Activated CD4-positive, alpha-beta T cell treated with anti-CD3 and anti-CD28 coated beads, Interleukin-2, amount 10 ng/mL, durations not matched to agents 24 days and 14 days (primary cell): ENCODE data around the gene PLEKHS1. TPM values are rescaled to one million over a fixed set of nuclear protein-coding genes. Genes with fewer than 3 reads are reported as not detected.
"Not testable (repeated sequence)": the region's sequence is repeated elsewhere in the genome, so short reads cannot be mapped to it uniquely, and the experiment has no call there.

ENCODE experiments used
- DNase-seq: peaks from one replicate; pipeline ENCODE4 v3.0.0; 2022
- H3K27ac Mint-ChIP-seq: one replicate; pipeline ENCODE4 v1.8.0; 2022; ENCODE audit warnings: mild to moderate bottlenecking, mixed read lengths
- H3K27me3 Mint-ChIP-seq: one replicate; pipeline ENCODE4 v1.8.0; 2022; ENCODE audit warnings: mixed read lengths
- H3K36me3 Mint-ChIP-seq: one replicate; pipeline ENCODE4 v1.8.0; 2022; ENCODE audit warnings: low read depth, mild to moderate bottlenecking, mixed read lengths
- H3K4me1 Mint-ChIP-seq: one replicate; pipeline ENCODE4 v1.8.0; 2021; ENCODE audit warnings: mixed read lengths
- H3K4me3 Mint-ChIP-seq: one replicate; pipeline ENCODE4 v1.8.0; 2022; ENCODE audit warnings: mild to moderate bottlenecking, moderate library complexity, mixed read lengths
- H3K9me3 Mint-ChIP-seq: one replicate; pipeline ENCODE4 v1.8.0; 2021; ENCODE audit warnings: mixed read lengths
- intact Hi-C: fragments of 100-400 bp; cut with micrococcal nuclease; formaldehyde crosslinking; loops from one replicate; pipeline ENCODE4 v1.15.1; 2023
- total RNA-seq: library from RNA; stranded (reverse); gene quantifications from 2 replicates; pipeline ENCODE4 v1.2.3, GENCODE V29; 2022

The PLEKHS1 gene
- total RNA-seq, 1 donor from 2014 or later: not detected

- peaks cover 2% of the 10 kb centered on the region for H3K27me3 Mint-ChIP-seq
- H3K27ac Mint-ChIP-seq: no peak overlapping the region
- no peaks in the 10 kb centered on the region for H3K4me1 Mint-ChIP-seq
- no peak overlapping the region for H3K4me3 Mint-ChIP-seq
- H3K36me3 Mint-ChIP-seq: no peaks in the 10 kb centered on the region
- no peak for DNase-seq
- H3K9me3 Mint-ChIP-seq: no peaks in the 10 kb centered on the region
- intact Hi-C loops: no loop called here
Measured at GRCh38 chr10:113782986-113783704, 31.7 kb downstream of the PLEKHS1 start.

DNA sequence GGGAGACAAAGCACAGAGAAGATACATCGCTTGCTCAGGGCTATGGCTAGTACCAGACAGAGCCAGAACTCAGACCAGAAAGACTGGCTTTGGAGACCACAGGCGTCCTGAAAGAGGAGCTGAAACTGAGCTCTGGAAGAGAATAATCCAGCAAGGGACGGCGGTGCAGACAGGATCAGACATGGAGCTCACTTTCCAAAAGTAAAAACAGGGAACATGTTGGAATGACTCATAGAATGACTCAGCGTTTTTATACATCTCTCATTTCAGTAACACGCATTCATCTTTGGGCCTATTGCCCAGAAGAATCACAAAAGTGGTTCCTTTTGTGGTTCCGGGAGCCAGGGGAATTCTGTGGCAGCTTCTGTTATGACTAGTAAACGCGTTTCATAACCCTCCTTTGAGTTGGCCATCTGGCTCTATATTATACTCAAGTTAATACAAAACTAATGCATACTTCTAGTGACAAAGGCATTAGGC lies 37.2 kb downstream of the PLEKHS1 start:
- Mint-ChIP-seq H3K36me3 (no peaks in the 10 kb centered on the region), H3K27me3 (peaks cover 18% of the 10 kb centered on the region), H3K4me3 (no peak overlapping the region), H3K4me1 (no peaks in the 10 kb centered on the region), H3K27ac (no peak overlapping the region), H3K9me3 (no peaks in the 10 kb centered on the region)
- no peak for DNase-seq
- intact Hi-C loops: no loop called here

DNA sequence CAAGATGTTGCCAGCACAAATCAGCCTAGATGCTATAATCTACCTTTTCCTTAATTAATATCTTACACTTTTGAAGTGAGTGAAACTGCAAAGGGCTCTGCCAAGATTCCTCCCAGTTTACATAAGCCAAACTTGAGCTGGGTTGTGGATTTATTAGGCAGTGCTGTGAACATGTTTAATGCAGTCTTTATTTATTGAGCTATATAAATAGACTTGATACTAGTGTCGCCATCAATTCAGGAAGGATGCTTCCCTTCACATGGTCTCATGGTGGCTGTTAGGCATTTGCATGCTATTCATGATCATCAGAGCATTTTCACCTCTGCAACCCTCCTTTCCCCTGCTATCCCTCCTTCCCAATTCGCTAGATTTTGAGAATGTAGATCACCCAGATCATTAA lies 40.2 kb downstream of the PLEKHS1 start:
- intact Hi-C loops: no loop called here
- no peak overlapping the region for H3K4me3 Mint-ChIP-seq
- no peaks in the 10 kb centered on the region for H3K36me3 Mint-ChIP-seq
- H3K4me1 Mint-ChIP-seq: no peaks in the 10 kb centered on the region
- H3K27ac Mint-ChIP-seq: no peak overlapping the region
- H3K27me3 Mint-ChIP-seq: peaks cover 36% of the 10 kb centered on the region
- no peaks in the 10 kb centered on the region for H3K9me3 Mint-ChIP-seq
- DNase-seq: no peak

- intact Hi-C loops: no loop called here
- H3K36me3 Mint-ChIP-seq: no peaks in the 10 kb centered on the region
- H3K27me3 Mint-ChIP-seq: peaks cover 51% of the 10 kb centered on the region
- no peak overlapping the region for H3K4me3 Mint-ChIP-seq
- peaks cover 2% of the 10 kb centered on the region for H3K4me1 Mint-ChIP-seq
- no peak overlapping the region for H3K27ac Mint-ChIP-seq
- no peaks in the 10 kb centered on the region for H3K9me3 Mint-ChIP-seq
- DNase-seq: no peak
Measured at GRCh38 chr10:113801569-113801968, 50.1 kb downstream of the PLEKHS1 start.

- Mint-ChIP-seq H3K36me3 (no peaks in the 10 kb centered on the region), H3K4me3 (no peak overlapping the region), H3K9me3 (no peaks in the 10 kb centered on the region), H3K27ac (no peak overlapping the region), H3K27me3 (peaks cover 44% of the 10 kb centered on the region), H3K4me1 (peaks cover 2% of the 10 kb centered on the region)
- DNase-seq: no peak
- intact Hi-C loops: no loop called here
Measured at GRCh38 chr10:113802997-113803396, 51.5 kb downstream of the PLEKHS1 start.

GRCh38 chr10:113806503-113806902 lies 55.0 kb downstream of the PLEKHS1 start:
- intact Hi-C loops: no loop called here
- DNase-seq: no peak
- peaks cover 47% of the 10 kb centered on the region for H3K27me3 Mint-ChIP-seq
- no peak overlapping the region for H3K4me3 Mint-ChIP-seq
- no peaks in the 10 kb centered on the region for H3K4me1 Mint-ChIP-seq
- H3K27ac Mint-ChIP-seq: no peak overlapping the region
- no peaks in the 10 kb centered on the region for H3K9me3 Mint-ChIP-seq
- H3K36me3 Mint-ChIP-seq: no peaks in the 10 kb centered on the region

DNA sequence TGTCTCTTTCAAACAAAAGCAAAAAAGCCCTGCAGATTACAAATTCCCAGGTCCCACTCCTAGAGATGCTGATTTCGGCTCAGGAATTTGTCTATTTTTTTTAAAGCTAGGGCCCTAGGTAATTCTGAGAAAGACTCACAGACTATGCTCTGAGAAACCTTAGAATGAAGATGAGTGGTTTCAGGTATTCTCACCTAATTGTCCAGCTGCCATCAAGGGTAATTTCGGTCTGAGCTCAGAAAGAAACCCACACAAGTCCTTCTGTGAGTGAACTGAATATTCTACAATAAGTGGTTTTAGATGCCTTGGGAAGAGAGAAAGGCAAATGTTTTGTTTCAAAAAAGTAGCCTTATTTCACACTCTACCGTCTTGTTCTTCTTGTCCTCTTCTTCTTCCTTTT lies 56.7 kb downstream of the PLEKHS1 start:
- intact Hi-C loops: no loop called here
- H3K4me1 Mint-ChIP-seq: no peaks in the 10 kb centered on the region
- DNase-seq: no peak
- peaks cover 53% of the 10 kb centered on the region for H3K27me3 Mint-ChIP-seq
- no peaks in the 10 kb centered on the region for H3K36me3 Mint-ChIP-seq
- H3K4me3 Mint-ChIP-seq: no peak overlapping the region
- no peak overlapping the region for H3K27ac Mint-ChIP-seq
- H3K9me3 Mint-ChIP-seq: peaks cover 5% of the 10 kb centered on the region

DNA sequence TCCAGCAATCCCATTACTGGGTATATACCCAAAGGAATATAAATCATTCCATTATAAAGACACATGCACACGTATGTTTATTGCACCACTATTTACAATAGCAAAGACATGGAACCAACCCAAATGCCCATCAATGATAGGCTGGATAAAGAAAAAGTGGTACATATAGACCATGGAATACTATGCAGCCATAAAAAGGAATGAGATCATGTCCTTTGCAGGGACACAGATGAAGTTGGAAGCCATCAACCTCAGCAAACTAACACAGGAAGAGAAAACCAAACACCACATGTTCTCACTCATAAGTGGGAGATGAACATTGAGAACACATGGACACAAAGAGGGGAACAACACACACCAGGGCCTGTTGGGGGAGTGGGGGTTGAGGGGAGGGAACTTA lies 63.2 kb downstream of the PLEKHS1 start:
- peaks cover 45% of the 10 kb centered on the region for H3K27me3 Mint-ChIP-seq
- intact Hi-C loops, H3K9me3 Mint-ChIP-seq, H3K36me3 Mint-ChIP-seq, H3K27ac Mint-ChIP-seq, H3K4me3 Mint-ChIP-seq, H3K4me1 Mint-ChIP-seq: not testable (repeated sequence)
- DNase-seq: peak; percentile 25

- Mint-ChIP-seq H3K4me3 (no peak overlapping the region), H3K9me3 (no peaks in the 10 kb centered on the region)
Measured at GRCh38 chr10:113819989-113820388, 68.5 kb downstream of the PLEKHS1 start.

DNA sequence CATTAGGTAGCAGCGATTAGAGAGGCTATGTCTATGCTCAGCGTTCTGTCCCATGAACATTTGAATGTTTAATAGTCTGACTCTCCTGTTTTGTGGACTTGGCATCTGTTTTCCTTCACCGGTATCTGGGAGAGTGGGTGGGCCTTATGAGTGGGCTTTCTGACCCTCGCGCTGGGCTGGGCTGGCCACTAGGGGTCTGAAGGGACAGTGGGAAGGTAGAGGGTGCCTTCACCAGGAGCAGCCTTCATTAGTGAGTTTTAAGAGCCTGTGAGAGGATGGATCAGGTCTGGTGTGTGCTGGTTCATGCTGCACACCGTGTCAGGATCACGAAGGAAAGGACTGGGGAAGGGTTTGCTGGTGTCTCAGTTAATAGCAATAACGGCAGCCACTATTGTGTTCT lies 69.0 kb downstream of the PLEKHS1 start:
- peaks cover 20% of the 10 kb centered on the region for H3K27me3 Mint-ChIP-seq
- no peak overlapping the region for H3K27ac Mint-ChIP-seq
- H3K36me3 Mint-ChIP-seq: no peaks in the 10 kb centered on the region
- H3K4me3 Mint-ChIP-seq: no peak overlapping the region
- H3K4me1 Mint-ChIP-seq: no peaks in the 10 kb centered on the region
- no peak for DNase-seq
- H3K9me3 Mint-ChIP-seq: no peaks in the 10 kb centered on the region
- intact Hi-C loops: no loop called here

More at GRCh38 chr10:113819989-113820388, 68.5 kb downstream of the PLEKHS1 start:
- intact Hi-C loops: no loop called here
- Mint-ChIP-seq H3K36me3 (no peaks in the 10 kb centered on the region), H3K27me3 (peaks cover 20% of the 10 kb centered on the region), H3K4me1 (no peaks in the 10 kb centered on the region), H3K27ac (no peak overlapping the region)
- DNase-seq: no peak

- peaks cover 19% of the 10 kb centered on the region for H3K27me3 Mint-ChIP-seq
- H3K27ac Mint-ChIP-seq, H3K9me3 Mint-ChIP-seq, H3K4me1 Mint-ChIP-seq, H3K36me3 Mint-ChIP-seq, intact Hi-C loops, H3K4me3 Mint-ChIP-seq, DNase-seq: not testable (repeated sequence)
Measured at GRCh38 chr10:113821306-113821705, 69.8 kb downstream of the PLEKHS1 start.

DNA sequence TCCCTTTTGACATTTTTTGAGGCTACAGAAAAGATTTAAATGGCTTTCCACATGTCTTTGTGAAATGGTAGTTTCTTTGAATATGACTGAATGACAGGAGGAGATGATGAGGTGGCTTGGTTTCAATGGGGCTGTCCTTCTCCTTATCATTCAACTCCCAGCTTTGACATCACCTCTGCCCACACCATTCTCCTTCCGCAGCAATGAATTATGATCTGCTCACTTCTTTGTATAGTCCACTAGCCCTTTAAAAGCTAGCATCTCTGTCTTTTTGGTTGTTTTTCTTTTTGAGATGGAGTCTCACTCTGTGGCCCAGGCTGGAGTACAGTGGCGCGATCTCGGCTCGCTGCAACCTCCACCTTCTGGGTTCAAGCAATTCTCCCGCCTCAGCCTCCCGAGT lies 70.7 kb downstream of the PLEKHS1 start:
- H3K4me1 Mint-ChIP-seq: no peaks in the 10 kb centered on the region
- H3K27ac Mint-ChIP-seq: no peak overlapping the region
- DNase-seq: no peak
- no peak overlapping the region for H3K4me3 Mint-ChIP-seq
- no peaks in the 10 kb centered on the region for H3K36me3 Mint-ChIP-seq
- peaks cover 22% of the 10 kb centered on the region for H3K27me3 Mint-ChIP-seq
- H3K9me3 Mint-ChIP-seq: no peaks in the 10 kb centered on the region
- intact Hi-C loops: no loop called here

GRCh38 chr10:113823389-113823788 lies 71.9 kb downstream of the PLEKHS1 start:
- no peak overlapping the region for H3K27ac Mint-ChIP-seq
- peaks cover 20% of the 10 kb centered on the region for H3K27me3 Mint-ChIP-seq
- H3K36me3 Mint-ChIP-seq: no peaks in the 10 kb centered on the region
- no peak for DNase-seq
- H3K4me3 Mint-ChIP-seq: no peak overlapping the region
- H3K4me1 Mint-ChIP-seq: no peaks in the 10 kb centered on the region
- no peaks in the 10 kb centered on the region for H3K9me3 Mint-ChIP-seq
- intact Hi-C loops: no loop called here

GRCh38 chr10:113825791-113826190 lies 74.3 kb downstream of the PLEKHS1 start:
- no peak overlapping the region for H3K27ac Mint-ChIP-seq
- no peak for DNase-seq
- H3K4me1 Mint-ChIP-seq: no peaks in the 10 kb centered on the region
- intact Hi-C loops: no loop called here
- H3K27me3 Mint-ChIP-seq: peaks cover 25% of the 10 kb centered on the region
- no peaks in the 10 kb centered on the region for H3K36me3 Mint-ChIP-seq
- no peaks in the 10 kb centered on the region for H3K9me3 Mint-ChIP-seq
- no peak overlapping the region for H3K4me3 Mint-ChIP-seq

DNA sequence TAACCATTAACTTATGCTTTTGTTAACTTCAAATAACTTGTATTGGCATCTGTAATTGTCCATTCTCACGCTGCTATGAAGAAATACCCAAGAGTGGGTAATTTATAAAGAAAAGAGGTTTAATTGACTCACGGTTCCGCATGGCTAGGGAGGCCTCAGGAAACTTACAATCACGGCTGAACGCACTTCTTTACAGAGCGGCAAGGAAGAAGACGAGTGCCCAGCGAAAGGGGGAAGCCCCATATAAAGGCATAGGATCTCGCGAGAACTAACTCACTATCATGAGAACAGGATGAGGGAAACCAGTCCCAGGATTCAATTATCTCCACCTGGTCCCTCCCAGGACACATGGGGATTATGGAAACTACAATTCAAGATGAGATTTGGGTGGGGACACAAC lies 77.1 kb downstream of the PLEKHS1 start:
- H3K4me1 Mint-ChIP-seq, H3K36me3 Mint-ChIP-seq, H3K27ac Mint-ChIP-seq, DNase-seq, H3K9me3 Mint-ChIP-seq, H3K4me3 Mint-ChIP-seq, intact Hi-C loops: not testable (repeated sequence)
- peaks cover 24% of the 10 kb centered on the region for H3K27me3 Mint-ChIP-seq
